CD4-positive, alpha-beta T cell treated with Interferon gamma for 1 hour (primary cell): ENCODE measurements around the gene ZIC3.

Experiments used
- DNase-seq: peaks from one replicate; pipeline ENCODE4 v3.0.0-alpha.2; 2020

The ZIC3 gene

GRCh38 chrX:137574102-137574783, 8.3 kb downstream of the ZIC3 start:
- no peak for DNase-seq

GRCh38 chrX:137574784-137575293, 8.9 kb downstream of the ZIC3 start:
- no peak for DNase-seq

GRCh38 chrX:137575596-137576255, 9.8 kb downstream of the ZIC3 start:
- no peak for DNase-seq

- DNase-seq: no peak
Measured at GRCh38 chrX:137587151-137587550, 21.2 kb downstream of the ZIC3 start.

GRCh38 chrX:137600769-137601168, 34.8 kb downstream of the ZIC3 start:
- no peak for DNase-seq
